Measurements from ENCODE around the gene SYNPO2.

GRCh38 chr4:118872181-118872580 lies 16.5 kb upstream of the SYNPO2 start:
- TF ChIP-seq POLR2A (IDR thresholded peaks at IDR 0.05) (no peak), CTCF (IDR thresholded peaks at IDR 0.05) (no peak)
